ENCODE results near the gene ZFPL1. TPM values are rescaled to one million over a fixed set of nuclear protein-coding genes. Genes with fewer than 3 reads are reported as not detected.

ZFPL1 gene
- total RNA-seq, 4 donors from 2014 or later: 24.8 to 47.8 (median 36.6) TPM

GRCh38 chr11:65116370-65117205 lies 32.6 kb downstream of the ZFPL1 start:
- TF ChIP-seq CTCF (IDR thresholded peaks at IDR 0.05; ENCODE audit: low read depth): no peak

GRCh38 chr11:65117206-65118096 lies 33.4 kb downstream of the ZFPL1 start, which contains the start of gene ZNHIT2:
Gene ZNHIT2 (minus strand): TSS chr11:65117701. CDS start chr11:65117653, 48 bp downstream.
- no peak for TF ChIP-seq CTCF (IDR thresholded peaks at IDR 0.05; ENCODE audit: low read depth)

- no peak for TF ChIP-seq CTCF (IDR thresholded peaks at IDR 0.05; ENCODE audit: low read depth)
These were observed 34.2 kb downstream of the ZFPL1 start for GRCh38 chr11:65118097-65118837.

- TF ChIP-seq CTCF (IDR thresholded peaks at IDR 0.05; ENCODE audit: low read depth): no peak
These were observed 35.6 kb downstream of the ZFPL1 start for GRCh38 chr11:65119670-65119995.

- no peak for TF ChIP-seq CTCF (IDR thresholded peaks at IDR 0.05; ENCODE audit: low read depth)
These were observed 36.8 kb downstream of the ZFPL1 start for GRCh38 chr11:65120831-65121230.

- TF ChIP-seq CTCF (IDR thresholded peaks at IDR 0.05; ENCODE audit: low read depth): no peak
These were observed 37.4 kb downstream of the ZFPL1 start for GRCh38 chr11:65121447-65121864.
